ENCODE data around the gene GMPR2.
"Not testable (repeated sequence)": the region's sequence is repeated elsewhere in the genome, so short reads cannot be mapped to it uniquely, and the experiment has no call there.

Gene GMPR2

DNA sequence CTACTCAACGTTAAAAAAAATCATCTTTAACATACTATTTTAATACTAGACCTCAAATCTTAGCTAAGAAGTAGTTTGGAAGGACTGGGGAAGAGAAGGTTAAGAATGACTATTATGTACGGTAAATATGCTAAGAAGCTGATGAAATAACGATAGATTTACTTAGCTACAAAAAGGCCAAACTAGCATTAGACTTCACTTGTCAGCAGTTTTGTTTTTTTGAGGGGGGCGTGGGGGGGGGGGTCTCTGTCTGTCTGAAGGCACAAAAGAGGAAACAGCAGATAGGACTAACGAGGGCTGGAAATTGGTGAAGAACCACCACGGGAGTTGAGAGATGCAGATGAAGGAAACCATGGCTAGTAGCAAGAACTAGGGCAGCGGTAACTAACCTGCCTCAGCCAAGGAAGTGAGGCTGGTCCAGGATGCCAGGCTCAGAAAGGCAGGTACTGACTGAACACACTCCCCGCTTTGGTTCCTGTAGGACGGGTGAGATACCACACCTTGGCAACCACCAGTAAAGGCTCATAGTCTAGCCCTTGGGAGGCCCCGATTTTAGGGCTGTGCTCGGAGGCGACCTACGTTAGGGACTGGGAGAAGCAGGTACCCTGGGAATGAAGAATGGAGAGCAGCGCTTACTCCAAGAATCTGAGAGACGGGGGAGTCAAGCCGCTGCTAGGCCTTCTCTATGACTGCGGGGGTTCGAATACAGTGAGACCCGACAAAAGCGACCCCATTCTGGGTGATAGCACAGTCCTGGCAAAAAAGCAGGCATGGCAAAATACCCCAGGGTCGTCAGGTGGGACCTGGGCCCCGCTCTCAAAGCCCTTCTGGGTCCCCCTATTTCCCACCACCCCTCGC, 1.2 kb upstream of the GMPR2 start:
- no peak for DNase-seq (ENCODE audit: low read depth in 2 of 2)

DNA sequence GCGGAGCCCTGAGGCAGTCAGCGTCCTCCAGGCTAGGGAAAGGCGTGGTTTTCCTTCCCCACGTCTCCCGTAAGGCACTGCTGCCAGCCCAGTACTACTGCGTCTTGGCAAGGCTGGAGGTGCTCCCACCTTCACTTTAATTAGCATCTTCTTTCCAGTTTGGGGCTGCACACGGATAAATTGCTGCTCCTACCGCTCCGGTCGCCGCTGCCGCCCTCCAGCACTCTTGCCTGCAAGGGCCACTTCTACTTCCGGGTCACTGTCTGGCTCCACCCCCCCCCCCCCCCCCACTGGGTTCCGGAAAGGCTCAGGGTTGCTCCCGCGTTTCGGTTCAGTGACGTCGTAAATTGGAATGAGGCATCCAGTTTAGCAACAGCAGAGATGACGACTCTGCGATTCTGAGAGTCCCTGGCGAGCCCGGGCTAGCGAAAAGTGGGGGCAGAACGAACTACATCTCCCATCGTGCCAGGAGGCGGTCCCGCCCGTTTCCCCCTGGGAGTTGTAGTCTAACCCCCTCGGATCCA, 546 bp upstream of the GMPR2 start, which contains the start of gene NEDD8:
TSS of gene NEDD8 (minus strand) at position 247 of the 524 bp plus-strand sequence. CDS start at position 147, 100 bp downstream.
- DNase-seq (ENCODE audit: low read depth in 2 of 2), result peak; percentile 81 to 85

DNA sequence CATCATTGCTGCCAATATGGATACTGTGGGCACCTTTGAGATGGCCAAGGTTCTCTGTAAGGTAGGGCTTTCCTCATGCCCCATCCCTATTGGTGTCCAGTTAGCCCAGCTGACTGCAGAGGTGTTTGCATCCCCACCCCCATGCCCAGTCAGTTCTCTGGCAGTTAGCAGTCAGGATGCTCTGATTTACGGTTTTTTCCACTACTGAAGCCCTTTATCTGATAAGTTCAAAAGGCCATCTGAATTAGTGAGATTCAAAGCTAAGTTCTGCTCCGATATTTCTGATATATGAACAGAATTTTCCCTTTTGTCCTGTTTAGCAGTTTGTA, 773 bp downstream of the GMPR2 start:
- DNase-seq (ENCODE audit: low read depth in 2 of 2), result no peak

DNA sequence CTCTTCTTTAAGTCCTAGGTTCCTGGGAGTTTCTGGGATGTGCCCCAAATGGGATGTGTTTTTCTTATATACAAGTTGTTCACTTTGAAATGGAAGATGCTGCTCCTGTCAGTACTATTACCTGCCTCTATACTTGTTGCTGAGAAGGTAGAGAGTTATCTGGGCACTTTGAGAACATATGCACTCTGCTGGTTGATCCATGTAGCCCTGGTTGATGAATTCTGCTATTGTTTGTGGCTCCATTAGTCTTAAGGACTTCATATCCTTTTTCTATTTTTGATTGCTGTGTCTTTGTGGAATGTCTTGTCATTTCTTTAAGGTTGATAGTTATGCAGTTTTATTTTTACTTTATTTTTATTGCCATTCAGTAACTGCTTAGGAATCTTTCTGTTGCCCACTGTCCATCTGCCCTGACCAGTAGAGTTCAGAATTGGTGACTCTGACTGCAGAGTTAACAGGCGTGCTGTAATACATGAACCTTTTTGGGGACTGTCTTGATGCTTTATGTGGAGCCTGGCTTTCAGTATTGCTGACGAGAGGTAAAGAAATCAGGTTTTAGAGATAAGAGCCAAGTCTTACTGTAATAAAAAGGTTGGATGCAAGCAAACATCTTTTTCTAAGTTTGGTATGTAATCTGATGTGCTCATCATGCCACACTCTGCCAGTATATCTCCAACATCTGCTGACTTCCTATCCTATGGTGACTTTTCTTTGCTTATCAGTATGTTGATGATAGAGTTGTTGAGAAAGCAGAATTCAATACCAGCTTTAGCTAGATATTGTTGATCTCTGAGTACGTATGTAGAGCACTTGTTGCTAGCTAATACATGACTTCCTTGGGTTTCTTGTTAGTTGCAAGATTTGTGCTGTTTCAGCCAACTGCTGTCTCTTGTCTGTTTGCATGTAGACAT, 1.6 kb downstream of the GMPR2 start:
- no peak for DNase-seq (ENCODE audit: low read depth in 2 of 2)

DNA sequence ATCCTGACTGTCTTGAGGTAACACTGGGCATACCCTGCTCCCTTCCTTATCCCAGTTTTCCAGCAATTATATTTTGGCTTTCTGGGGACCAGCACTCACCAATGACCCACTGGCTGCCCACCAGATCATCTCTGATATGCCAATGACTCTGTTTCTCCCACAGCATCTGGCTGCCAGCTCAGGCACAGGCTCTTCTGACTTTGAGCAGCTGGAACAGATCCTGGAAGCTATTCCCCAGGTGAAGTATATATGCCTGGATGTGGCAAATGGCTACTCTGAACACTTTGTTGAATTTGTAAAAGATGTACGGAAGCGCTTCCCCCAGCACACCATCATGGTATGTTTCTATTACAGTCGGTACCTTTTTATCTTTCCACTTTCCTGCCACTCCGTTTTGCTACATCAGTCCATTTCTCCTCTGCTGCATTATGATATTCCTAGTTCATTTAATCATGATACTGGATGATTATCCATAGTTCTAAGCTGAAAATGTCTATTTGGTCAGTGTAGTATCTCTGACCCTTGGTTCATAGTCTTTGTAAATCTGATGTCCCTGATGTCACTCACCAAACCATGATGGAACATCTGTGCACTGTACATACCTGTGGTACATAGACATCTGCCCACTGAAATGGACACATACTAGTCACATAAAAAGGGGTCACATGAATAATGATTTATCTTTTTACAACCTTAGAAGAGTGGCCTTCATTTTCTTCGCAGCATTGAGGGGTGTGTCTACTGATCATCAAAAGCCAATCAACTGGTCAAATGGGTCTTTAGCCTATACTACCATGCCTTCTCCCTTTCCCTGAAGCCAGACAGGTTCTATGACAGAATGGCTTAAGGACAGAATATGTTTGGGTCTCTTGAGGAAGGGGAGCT, 3.3 kb downstream of the GMPR2 start:
- no peak for DNase-seq (ENCODE audit: low read depth in 2 of 2)

DNA sequence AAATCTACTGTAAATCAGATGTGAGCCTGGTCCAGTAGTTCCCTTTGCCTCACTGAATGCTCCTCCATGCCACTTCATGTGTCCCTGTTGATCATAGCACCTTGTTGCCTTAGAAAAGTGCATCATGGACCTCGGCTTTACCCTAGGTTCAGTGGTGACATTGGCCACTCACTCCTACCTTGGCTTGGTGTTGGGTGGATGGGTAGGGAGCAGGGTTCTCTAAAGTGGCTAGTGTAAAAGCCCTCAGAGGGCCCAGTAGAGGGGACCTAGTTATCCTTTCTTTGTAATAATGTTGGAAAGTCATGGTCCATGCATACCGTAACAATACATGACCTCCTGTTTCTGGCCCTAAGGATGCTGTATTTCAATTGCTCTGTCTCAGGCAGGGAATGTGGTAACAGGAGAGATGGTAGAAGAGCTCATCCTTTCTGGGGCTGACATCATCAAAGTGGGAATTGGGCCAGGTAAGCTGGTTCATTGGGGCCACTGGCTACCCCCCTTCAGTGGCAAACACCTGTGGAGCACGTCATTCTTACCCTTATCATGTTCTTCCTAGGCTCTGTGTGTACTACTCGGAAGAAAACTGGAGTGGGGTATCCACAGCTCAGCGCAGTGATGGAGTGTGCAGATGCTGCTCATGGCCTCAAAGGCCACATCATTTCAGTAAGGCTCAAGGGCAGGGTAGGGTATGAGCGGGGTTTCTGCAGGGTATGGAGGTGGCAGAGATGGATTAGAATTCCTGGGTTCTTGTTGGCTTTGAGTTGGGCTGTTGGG, 4.1 kb downstream of the GMPR2 start:
- no peak for DNase-seq (ENCODE audit: low read depth in 2 of 2)

DNA sequence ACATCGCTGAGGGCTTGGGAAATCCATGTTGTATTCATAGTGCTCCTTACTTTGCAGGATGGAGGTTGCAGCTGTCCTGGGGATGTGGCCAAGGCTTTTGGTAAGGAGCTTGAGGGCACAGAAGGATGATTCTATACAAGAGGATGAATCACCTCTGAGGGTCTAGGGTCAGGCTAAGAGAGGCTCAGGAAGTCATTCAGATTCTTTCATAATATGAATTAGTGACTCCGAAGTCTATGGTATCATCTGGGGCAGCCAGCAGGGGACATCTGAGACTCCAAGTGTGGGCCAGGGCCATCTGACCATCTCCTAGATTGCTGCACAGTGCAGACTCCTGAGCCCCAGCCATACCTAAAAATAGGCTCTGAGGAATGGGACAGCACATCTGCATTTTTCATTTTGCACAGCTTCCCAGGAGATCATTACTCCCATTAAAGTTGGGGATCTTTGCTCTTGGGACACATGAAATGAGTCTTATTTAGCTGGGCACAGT, 4.8 kb downstream of the GMPR2 start:
- DNase-seq (ENCODE audit: low read depth in 2 of 2), result no peak

DNA sequence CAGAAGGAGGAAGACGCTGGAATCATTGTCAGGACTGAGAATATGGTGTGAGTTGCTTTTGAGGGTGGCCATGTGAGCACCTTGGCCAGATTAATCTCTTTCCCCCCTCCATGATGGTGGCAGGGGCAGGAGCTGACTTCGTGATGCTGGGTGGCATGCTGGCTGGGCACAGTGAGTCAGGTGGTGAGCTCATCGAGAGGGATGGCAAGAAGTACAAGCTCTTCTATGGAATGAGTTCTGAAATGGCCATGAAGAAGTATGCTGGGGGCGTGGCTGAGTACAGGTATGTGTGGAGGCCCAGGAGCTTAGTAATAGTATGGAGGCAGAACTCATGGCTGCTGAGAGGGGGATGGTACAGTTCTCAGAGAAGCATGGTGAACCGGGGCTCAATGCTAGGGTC, 5.4 kb downstream of the GMPR2 start:
- peak in 1 of 2 donors; percentile 30 for DNase-seq (ENCODE audit: low read depth in 2 of 2)

DNA sequence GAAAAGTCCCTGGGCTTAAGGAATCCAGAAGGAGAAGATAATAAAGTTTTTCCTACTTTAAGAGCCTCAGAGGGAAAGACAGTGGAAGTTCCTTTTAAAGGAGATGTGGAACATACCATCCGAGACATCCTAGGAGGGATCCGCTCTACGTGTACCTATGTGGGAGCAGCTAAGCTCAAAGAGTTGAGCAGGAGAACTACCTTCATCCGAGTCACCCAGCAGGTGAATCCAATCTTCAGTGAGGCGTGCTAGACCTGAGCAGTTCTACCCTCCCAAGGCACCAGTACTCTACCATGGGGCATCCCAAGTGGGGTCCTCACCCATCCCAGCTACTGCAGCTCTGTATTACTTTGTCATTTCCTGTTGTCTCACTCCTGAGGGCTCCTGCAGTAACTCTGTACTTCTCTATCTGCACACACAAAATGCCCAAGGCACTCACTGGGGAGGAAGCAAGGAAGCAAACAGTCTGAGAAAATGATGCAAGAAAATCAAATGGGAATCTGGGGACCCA, 5.9 kb downstream of the GMPR2 start:
- no peak for DNase-seq (ENCODE audit: low read depth in 2 of 2)

DNA sequence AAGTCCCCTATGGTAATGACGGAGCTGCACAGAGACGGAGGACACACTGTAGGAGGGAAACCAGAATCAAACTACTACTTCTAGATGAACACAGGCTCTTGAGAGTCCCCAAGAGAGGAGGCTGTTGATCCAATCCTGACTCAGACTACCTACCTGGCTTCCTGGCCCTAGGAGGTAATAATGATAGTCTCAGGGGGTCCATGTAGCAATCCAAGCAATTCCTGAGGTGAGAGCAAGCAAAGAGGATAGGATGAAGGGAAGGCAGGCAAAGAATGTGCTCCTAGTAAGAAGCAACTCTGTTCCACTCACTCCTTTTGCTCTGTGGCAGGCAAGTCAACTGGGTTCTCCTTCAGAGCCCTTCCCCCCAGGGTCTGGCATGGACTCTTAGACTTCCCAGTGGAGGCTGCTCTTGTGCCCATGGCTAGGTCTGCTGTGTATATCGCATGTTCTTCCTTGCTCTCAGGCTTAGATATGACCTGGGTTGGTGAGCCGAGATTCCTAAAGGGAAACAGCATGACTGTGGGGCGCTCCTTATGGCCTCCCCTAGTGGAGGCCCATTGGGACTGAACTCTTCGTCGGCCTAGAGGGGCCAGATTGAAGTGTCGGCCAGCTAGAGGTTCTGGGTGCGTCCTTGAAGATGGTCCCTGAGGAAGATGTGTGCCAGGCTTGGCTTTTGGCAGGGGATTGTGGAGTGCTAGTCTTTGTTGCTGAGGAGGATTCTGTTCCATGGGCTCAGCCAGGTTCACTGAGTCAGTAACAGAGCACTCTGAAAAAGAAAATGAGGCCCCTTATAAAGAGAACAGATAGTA, 7.6 kb downstream of the GMPR2 start:
- DNase-seq (ENCODE audit: low read depth in 2 of 2), result no peak

DNA sequence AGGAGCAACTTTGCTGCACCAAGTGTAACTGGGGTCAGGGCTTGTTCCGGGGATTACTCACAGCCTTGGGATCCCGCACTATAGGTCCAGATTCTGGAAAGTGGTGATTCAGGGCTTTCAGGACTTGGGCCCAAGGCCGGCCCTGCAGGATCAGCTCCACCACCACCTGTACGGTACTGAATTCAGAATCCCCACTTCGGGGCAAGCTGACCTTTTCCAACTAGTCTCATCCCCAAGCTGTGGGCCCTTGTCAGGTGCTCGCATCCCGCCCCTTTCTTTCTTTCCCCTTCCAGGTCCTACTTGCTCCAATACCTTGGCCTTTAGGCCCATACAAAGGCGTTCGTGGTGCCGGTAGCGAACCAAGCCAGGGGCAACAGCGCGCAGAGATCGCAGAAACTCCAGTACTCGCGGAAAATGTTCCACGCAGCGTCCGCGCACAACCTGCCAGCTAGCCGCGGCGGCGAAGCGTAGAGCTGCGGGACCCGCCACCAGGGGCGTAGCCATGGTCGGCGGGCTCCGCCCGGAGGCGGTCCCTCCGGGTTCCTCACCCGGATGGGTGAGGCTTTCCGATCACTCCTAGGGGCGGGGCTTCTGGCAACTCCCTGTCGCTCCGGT, 9.2 kb downstream of the GMPR2 start:
- DNase-seq (ENCODE audit: low read depth in 2 of 2), result peak; percentile 87 to 90

DNA sequence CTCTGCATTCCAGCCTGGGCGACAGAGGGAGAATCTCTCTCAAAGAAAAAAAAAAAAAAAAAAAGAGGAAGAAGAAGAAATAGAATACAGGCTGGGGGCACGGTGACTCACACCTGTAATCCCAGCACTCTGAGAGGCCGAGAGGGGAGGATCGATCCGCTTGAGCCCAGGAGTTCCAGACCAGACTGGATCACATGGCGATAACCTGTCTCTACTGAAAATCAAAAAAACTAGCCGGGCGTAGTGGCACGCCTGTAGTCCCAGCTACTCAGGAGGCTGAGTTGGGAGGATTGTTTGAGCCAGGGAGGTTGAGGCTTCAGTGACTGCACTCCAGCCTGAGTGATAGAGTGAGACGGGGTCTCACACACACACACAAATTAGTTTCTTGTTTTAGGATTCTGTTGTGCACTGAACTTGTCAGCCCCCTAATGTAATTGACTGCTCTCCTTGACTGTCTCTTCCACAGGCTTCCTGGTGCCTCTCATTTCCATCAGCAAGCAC, 10.7 kb downstream of the GMPR2 start:
- DNase-seq (ENCODE audit: low read depth in 2 of 2), result no peak

DNA sequence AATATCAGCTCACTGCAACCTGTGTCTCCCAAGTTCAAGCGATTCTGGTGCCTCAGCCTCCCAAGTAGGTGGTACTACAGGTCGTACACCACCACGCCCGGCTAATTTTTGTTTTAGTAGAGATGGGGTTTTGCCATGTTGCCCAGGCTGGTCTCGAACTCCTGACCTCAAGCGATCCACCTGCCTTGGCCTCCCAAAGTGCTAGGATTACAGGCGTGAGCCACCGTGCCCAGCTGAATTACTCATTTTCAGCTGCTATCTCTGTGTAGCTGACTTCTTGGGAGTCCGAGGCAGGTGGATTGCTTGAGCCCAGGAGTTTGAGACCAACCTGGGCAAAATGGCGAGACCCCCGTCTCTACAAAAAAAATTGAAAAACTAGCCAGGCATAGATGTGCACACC, 12.6 kb downstream of the GMPR2 start:
- DNase-seq (ENCODE audit: low read depth in 2 of 2), result not testable (repeated sequence)

DNA sequence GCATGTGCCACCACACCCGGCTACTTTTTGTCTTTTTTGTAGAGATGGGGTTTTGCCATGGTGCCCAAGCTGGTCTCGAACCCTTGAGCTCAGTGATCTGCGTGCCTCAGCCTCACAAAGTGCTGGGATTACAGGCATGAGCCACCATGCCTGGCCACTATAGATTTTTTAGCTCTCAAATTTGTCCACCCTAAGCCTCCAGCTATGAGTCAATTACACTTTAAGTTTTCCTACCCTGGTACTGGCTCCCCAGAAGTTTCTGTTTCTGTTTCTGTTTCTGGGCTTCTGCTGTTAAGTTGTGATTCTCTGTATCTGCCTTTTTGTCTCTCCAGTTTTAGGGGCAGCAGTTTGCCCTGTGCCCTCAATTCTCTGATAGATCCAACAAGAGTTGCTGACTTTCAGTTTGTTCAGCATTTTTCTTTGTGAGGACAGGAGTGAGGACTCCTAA, 14.1 kb downstream of the GMPR2 start:
- DNase-seq (ENCODE audit: low read depth in 2 of 2), result no peak

DNA sequence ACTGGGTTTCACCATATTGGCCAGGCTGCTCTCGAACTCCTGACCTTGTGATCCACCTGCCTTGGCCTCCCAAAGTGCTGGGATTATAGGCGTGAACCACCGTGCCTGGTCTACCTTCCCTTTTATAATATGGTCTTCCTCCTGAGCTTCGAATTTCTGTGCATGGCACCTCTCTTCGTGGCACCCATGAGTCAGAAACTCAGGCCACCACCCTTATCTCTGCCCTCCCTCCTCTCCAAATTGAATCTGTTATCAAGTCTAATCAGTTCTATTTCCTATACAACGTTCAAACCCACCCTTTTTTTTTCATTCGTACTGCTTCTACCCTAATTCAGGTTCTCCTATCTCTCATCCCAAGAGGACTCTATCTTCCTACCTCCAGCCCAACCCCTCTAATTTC, 14.7 kb downstream of the GMPR2 start:
- no peak for DNase-seq (ENCODE audit: low read depth in 2 of 2)

DNA sequence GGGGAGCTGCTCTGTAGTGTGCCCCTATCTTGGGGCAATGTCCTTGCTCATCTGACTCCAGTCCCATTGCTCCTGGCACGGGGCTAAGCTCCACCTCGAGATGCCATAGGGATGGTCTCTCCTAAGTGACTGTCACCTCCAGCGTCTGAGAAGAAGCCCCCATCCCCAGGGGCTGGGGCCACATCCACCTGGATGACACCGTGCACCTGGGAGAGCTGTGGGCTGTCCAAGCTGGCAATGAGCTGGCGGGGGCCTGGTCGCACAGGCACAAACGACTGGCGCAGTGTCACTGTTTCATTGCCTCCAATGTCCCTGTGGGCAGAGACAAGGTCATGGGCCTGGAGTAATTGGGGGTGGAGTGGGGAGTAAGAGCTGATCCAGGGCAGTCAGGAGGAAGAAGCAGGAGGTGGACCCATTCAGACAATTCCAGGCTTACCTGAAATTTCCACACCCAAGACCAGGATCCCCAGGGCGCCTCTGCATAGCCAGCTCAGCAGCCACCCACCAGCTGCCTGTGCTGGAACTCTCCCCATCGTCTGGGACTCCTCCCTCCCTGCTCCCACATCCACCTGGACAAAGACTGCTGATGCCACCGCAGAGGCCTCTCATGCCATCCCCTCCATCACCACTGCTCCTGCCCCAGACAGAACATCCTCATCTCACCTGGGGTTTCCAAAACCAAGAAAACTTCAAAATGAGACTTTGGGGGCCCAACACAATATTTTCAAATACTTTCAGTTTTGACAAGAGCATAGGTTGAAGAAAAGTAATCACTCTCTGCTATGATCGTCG, 16.7 kb downstream of the GMPR2 start:
- DNase-seq (ENCODE audit: low read depth in 2 of 2), result no peak

DNA sequence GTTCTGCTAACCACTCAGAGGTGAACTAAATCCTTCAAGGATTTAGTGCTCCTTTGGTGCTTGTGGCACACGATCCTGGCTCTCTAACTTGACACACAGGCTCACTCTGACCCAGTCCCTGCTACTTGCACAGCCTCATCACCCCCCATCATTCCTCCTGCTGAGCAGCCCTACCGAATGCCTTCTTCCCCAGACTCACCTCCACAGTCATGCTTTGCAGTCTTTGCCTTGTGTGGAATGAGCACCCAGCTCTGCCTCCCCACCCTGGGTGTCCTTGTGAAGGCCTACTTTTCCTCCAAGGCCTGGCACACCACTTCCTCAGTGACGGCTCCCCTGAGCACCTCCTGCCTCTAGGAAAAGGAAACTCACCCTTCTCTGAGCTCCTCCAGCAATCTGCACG, 17.6 kb downstream of the GMPR2 start:
- DNase-seq (ENCODE audit: low read depth in 2 of 2), result no peak

DNA sequence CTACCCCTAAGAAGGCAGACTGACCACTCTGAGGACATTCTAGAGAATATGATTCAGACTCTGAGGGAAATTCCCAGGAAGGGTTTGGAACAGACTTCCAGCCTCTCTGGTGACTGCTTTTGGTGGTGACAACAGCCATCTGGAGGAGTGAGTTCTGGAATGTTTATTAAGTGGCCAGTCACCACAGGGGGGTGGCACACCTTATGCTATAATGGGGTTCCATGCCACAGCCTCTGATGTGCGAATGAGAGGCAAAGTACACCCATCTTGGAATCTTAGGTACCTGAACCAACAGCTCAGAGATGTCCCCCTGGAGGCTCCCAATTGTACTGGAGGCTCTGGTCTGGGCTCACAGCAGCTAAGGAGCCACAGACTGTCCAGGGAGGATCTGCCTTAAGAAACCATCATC, 19.2 kb downstream of the GMPR2 start:
- no peak for DNase-seq (ENCODE audit: low read depth in 2 of 2)

All from stimulated activated CD8-positive, alpha-beta memory T cell treated with anti-CD3 and anti-CD28 coated beads, Interleukin-7, amount 100 ng/mL, for 4 hours (primary cell).